IMR-90 (cell line): ENCODE data around the gene GNPTG.

Experiments used
- CHD1 ChIP-seq: IDR thresholded peaks from 2 replicates; pipeline ENCODE4 v1.6.1; 2012; ENCODE audit warnings: low read depth, low read length, improper control_type of control experiment
- MAZ ChIP-seq: IDR thresholded peaks from 2 replicates; pipeline ENCODE4 v1.6.1; 2012; ENCODE audit warnings: low read depth, mild to moderate bottlenecking, low read length, improper control_type of control experiment, moderate library complexity, borderline replicate concordance
- POLR2A ChIP-seq: IDR thresholded peaks from 2 replicates; pipeline ENCODE4 v1.6.1; 2012; ENCODE audit warnings: mild to moderate bottlenecking, low read depth, low read length
- RFX5 ChIP-seq: IDR thresholded peaks from 2 replicates; pipeline ENCODE4 v1.8.0; 2012; ENCODE audit warnings: low read depth, mild to moderate bottlenecking, low read length, moderate library complexity
- SMC3 ChIP-seq: fragments of 150-350 bp; IDR thresholded peaks from 2 replicates; pipeline ENCODE4 v1.6.1; 2016; ENCODE audit warnings: low read depth, mild to moderate bottlenecking, antibody characterized with exemption, low read length, moderate library complexity
- TF ChIP-seq, protein P1 (sequence below): fragments of 150-350 bp; IDR thresholded peaks from 2 replicates; pipeline ENCODE4 v1.6.1; 2016; ENCODE audit warnings: low read depth, mild to moderate bottlenecking, low read length, moderate library complexity, borderline replicate concordance
- TF ChIP-seq, protein P2 (sequence below): conservative IDR thresholded peaks from 2 replicates; pipeline ENCODE4 v1.5.1; 2012; ENCODE audit warnings: mild to moderate bottlenecking, low read depth, low read length, improper control_type of control experiment

DNA sequence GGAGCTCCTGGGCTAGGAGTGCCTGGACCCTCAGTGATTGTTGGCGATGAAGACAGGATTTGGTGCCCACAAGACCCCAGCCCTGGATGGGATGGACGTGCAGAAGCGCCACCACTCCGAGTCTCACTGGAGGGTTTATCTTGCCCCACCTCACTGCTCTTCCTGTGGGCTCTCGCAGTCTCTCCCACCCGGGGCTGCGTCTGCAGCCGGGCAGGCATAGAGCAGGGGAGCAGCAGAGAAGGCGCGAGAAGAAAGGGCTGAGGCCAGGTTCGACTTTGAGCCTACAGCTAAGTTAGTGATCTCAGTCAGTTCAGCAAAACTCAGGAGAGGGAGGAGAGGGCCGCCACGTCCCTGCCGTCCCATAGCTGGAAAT is 35.7 kb upstream of the GNPTG start:
- TF ChIP-seq RFX5 (no peak), CHD1 (no peak), POLR2A (no peak), MAZ (no peak), SMC3 (no peak)
- TF ChIP-seq, protein P1, sequence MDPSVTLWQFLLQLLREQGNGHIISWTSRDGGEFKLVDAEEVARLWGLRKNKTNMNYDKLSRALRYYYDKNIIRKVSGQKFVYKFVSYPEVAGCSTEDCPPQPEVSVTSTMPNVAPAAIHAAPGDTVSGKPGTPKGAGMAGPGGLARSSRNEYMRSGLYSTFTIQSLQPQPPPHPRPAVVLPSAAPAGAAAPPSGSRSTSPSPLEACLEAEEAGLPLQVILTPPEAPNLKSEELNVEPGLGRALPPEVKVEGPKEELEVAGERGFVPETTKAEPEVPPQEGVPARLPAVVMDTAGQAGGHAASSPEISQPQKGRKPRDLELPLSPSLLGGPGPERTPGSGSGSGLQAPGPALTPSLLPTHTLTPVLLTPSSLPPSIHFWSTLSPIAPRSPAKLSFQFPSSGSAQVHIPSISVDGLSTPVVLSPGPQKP, result no peak
- TF ChIP-seq, protein P2, sequence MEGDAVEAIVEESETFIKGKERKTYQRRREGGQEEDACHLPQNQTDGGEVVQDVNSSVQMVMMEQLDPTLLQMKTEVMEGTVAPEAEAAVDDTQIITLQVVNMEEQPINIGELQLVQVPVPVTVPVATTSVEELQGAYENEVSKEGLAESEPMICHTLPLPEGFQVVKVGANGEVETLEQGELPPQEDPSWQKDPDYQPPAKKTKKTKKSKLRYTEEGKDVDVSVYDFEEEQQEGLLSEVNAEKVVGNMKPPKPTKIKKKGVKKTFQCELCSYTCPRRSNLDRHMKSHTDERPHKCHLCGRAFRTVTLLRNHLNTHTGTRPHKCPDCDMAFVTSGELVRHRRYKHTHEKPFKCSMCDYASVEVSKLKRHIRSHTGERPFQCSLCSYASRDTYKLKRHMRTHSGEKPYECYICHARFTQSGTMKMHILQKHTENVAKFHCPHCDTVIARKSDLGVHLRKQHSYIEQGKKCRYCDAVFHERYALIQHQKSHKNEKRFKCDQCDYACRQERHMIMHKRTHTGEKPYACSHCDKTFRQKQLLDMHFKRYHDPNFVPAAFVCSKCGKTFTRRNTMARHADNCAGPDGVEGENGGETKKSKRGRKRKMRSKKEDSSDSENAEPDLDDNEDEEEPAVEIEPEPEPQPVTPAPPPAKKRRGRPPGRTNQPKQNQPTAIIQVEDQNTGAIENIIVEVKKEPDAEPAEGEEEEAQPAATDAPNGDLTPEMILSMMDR, result no peak
